HEK293 (cell line): ENCODE data around the gene SARS1.

Experiments
- ZNF707 ChIP-seq: fragments of 450-650 bp; formaldehyde crosslinking; IDR thresholded peaks from 2 replicates; pipeline ENCODE4 v1.5.1; 2016; ENCODE audit warnings: missing biosample characterization, missing genetic modification characterization
- TF ChIP-seq, protein P1 (sequence below): fragments of 450-650 bp; formaldehyde crosslinking; IDR thresholded peaks from 2 replicates; pipeline ENCODE4 v1.5.1; 2016; ENCODE audit warnings: missing biosample characterization, missing genetic modification characterization

DNA sequence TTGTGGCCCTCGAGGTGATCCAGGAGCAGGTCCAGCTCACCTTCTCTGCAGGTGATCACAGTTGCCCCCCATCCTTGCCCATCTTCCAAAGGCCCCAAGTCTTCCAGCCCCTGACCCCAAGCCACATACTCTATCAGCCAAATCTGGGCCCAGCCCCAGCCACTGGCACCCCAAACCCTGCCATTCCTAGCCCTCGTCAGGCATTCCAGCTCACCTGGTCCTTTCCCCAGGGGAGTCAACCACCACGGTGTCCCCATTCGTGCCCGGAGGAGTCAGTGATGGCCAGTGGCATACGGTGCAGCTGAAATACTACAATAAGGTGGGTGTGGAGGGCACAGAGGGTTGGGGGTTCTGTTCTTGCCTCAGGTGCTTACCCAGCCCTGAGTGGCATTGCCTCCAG lies 47.9 kb downstream of the SARS1 start:
- TF ChIP-seq, protein P1, sequence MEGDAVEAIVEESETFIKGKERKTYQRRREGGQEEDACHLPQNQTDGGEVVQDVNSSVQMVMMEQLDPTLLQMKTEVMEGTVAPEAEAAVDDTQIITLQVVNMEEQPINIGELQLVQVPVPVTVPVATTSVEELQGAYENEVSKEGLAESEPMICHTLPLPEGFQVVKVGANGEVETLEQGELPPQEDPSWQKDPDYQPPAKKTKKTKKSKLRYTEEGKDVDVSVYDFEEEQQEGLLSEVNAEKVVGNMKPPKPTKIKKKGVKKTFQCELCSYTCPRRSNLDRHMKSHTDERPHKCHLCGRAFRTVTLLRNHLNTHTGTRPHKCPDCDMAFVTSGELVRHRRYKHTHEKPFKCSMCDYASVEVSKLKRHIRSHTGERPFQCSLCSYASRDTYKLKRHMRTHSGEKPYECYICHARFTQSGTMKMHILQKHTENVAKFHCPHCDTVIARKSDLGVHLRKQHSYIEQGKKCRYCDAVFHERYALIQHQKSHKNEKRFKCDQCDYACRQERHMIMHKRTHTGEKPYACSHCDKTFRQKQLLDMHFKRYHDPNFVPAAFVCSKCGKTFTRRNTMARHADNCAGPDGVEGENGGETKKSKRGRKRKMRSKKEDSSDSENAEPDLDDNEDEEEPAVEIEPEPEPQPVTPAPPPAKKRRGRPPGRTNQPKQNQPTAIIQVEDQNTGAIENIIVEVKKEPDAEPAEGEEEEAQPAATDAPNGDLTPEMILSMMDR (tag by site-specific recombination): no peak
- TF ChIP-seq ZNF707 (tag by site-specific recombination): no peak
